GM18505 (cell line): ENCODE measurements around the gene RFC2.

Experiments used
- ATAC-seq: cut with Tn5 transposase; IDR thresholded peaks from one replicate; pipeline ENCODE4 v1.9.1; 2021; ENCODE audit not compliant: unreplicated experiment
- POLR2A ChIP-seq: IDR thresholded peaks from 4 replicates; pipeline ENCODE4 v1.6.1; 2011; ENCODE audit warnings: borderline replicate concordance; ENCODE audit not compliant: insufficient read depth, insufficient read length; ENCODE audit errors: extremely low read depth

Gene RFC2

DNA sequence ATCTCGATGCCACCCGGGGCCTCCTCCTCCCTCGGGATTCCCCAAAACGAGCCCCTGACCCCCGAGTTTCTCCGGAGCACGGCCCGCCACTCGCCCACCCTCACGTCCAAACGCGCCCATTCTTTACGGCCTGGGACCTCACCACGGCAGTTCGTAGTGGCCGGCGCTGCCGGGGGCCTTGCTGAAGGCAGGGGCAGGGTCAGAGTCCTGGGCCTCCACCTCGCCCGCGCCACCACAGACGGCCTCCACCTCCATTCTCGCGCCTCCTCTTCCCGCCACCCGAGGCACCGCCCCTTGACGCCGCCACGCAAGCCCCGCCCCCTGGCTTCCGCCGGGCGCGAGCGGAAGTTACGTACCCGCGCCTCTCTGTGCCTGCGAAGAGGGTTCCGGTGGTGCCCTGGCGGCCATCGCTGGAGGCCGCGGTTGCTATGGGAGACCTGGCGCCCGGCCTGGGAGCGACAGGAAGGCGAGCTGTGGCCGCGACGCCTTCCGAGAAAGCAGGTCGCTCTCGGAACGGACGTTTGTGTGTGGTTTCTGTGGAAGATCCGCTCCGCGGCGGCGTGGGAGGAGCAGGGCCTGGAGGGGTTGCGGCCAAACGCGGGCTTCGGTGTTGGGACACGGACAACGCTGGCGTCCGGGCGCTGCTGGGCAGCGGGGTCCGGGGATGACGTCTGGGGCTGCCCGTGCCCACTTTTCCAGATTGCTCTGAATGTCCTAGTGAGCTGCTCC lies at the start of gene RFC2:
RFC2 (minus strand) TSS at position 271 of the 729 bp plus-strand sequence; CDS start at position 255, 16 bp downstream.
- ATAC-seq = peak; percentile 93

DNA sequence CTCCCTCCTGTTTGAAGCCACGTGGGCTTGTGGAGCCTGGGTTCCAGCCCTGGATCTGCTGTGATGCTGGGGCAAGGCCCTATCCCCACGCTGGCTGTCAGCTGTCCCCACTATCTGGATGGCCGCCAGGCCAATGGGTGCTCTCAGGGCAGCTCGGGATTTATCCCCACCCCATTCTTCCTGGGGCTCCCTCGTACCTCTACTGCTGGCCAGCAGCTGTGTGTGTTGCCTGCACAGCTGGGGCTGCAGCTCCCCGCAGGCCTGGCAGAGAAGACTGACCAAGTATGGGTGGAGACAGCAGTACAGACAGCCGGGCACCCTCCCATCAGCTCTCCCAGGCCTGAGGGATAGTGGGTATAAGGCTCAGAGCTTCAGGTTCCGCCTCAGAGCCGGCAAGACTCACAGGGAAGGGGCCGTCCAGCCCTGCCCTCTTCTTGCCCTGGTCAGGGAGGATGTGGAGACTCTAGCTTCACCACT lies 48.6 kb upstream of the RFC2 start:
- ATAC-seq = no peak
- no peak for TF ChIP-seq POLR2A

More for the DNA sequence above, at the start of gene RFC2:
- peak; percentile 75 for TF ChIP-seq POLR2A

DNA sequence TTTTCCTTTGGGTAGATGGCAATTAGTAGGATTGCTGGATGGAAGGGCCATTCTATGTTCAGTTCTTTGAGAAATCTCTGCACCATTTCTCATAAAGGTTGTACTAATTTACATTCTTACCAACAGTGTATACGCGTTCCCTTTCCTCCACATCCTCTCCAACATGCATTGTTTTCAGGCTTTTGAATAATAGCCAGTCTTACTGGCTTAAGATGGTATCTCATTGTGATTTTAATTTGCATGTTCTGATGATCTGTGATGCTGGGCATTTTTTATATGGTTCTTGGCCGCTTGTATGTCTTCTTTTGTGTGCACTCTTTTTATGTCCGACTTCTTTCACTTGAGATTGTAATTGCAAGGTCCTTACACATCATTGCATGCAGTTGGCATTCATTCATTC lies 46.7 kb upstream of the RFC2 start:
- no peak for TF ChIP-seq POLR2A
- ATAC-seq = no peak

- TF ChIP-seq POLR2A = no peak
- no peak for ATAC-seq
These were observed 45.2 kb upstream of the RFC2 start for GRCh38 chr7:74299401-74299800.

GRCh38 chr7:74297516-74298233 lies 43.5 kb upstream of the RFC2 start:
- TF ChIP-seq POLR2A = no peak
- ATAC-seq = no peak

DNA sequence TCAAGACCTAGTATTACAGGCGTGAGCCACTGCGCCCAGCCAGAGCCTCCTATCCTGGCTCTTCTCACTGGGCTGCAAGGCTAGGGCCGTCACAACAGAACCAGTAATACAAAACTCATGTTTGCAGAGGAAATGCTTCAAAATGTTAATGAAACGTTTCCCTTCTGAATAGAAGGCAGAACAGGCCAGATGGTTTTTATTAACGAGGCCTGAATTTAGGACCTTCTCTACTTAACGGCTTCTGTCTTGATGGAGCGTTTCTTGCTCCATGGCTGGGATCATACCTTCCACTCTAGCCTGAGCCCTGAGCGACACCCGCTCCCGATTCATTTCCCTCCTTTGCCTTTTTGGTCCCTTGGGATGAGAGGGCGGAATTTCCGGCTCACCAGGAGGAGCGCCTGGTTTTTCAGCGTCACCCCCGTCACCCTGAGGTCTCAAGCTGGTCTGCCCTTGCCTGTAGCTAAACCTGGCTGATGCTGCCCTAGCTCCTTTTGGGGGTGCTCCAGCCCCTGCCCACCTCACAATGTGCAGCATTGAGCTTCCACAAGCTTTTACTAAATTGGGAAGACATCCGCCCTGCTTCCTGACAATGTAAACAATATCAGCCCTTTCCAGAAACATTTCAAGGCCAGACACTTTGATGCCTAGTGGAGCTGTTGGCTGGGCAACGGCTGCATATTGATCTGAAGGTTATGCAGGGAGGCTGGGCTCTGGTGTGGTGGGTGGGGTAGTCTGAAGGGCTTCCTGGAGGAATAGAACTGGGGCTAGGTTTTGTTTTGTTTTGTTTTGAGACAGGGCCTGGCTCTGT lies 40.2 kb upstream of the RFC2 start:
- no peak for TF ChIP-seq POLR2A
- no peak for ATAC-seq

DNA sequence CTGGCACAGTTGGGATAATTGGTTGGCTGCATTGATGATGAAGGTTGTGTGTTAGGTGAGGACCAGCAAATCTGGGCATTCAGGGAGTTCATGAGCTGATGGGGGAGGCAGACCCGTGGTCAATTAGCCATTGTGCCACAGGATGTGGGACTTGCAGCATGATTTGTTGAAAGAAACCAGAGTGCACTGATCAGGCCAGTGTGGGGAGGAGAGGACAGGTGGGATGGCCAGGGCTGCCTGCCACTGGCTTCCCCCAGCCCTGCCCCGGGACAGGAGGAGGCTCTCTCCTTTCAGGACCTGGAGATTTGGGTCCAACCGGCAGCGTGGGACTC lies 39.3 kb upstream of the RFC2 start:
- no peak for ATAC-seq
- no peak for TF ChIP-seq POLR2A

GRCh38 chr7:74292757-74293576 lies 38.8 kb upstream of the RFC2 start:
- TF ChIP-seq POLR2A = no peak
- no peak for ATAC-seq

GRCh38 chr7:74291535-74291934 lies 37.3 kb upstream of the RFC2 start:
- TF ChIP-seq POLR2A = no peak
- ATAC-seq = no peak

DNA sequence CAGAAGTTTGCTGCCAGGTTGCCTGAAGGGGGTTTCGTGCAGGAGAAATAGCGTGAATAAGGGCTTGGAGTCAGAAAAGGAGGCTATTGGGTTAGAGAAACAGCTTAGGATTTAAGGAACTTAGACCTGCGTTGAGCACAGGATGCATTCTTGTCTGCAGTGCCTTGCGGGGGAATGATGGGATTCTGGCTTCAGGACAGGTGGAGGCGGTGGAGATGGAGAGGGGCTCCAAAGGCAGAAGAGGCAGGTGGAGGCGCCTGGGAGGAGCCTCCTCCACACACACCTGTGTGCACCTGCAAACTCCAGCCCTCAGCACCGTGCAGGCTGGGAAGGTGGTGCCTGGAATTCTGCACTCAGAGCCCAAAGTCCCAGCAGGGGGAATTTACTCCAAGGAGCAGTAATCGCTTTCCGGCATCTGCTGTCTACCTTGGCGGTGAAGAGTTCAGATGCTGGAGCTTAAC lies 36.8 kb upstream of the RFC2 start:
- TF ChIP-seq POLR2A = no peak
- no peak for ATAC-seq

GRCh38 chr7:74290553-74290950 lies 36.4 kb upstream of the RFC2 start:
- no peak for TF ChIP-seq POLR2A
- no peak for ATAC-seq

GRCh38 chr7:74289659-74290552 lies 35.7 kb upstream of the RFC2 start:
- no peak for TF ChIP-seq POLR2A
- no peak for ATAC-seq
